Thyroid gland (tissue), 4 donors: ENCODE data around the gene MTHFD1L. TPM values are rescaled to one million over a fixed set of nuclear protein-coding genes. Genes with fewer than 3 reads are reported as not detected.

Experiments
- DNase-seq, 2 donors: peaks; one replicate each; pipeline ENCODE4 v3.0.0-alpha.2; 2019
- H3K27ac ChIP-seq, 3 donors: fragments of 200-600 bp; sonication (generic); 1 replicate in 2 of 3; 2 replicates in 1 of 3; pipeline ENCODE4 v1.5.1; 2016 to 2019; ENCODE audit warnings: mild to moderate bottlenecking in 1 of 3, moderate library complexity in 1 of 3
- H3K27me3 ChIP-seq: fragments of 200-600 bp; sonication (generic); one replicate; pipeline ENCODE4 v1.5.1; 2019
- H3K36me3 ChIP-seq, 2 donors: fragments of 200-600 bp; sonication (generic); one replicate each; pipeline ENCODE4 v1.5.1; 2016 to 2019
- H3K4me1 ChIP-seq, 2 donors: fragments of 200-600 bp; sonication (generic); one replicate each; pipeline ENCODE4 v1.5.1; 2017 to 2019
- H3K4me3 ChIP-seq, 3 donors: fragments of 200-600 bp; sonication (generic); replicated peaks in 1 of 3; 1 replicate in 2 of 3; 2 replicates in 1 of 3; pipeline ENCODE4 v1.5.1; 2016; ENCODE audit warnings: mild to moderate bottlenecking in 1 of 3
- H3K9me3 ChIP-seq: fragments of 200-600 bp; sonication (generic); one replicate; pipeline ENCODE4 v1.5.1; 2017
- POLR2A ChIP-seq, 2 donors: fragments of 450-650 bp; IDR thresholded peaks; one replicate each; pipeline ENCODE4 v1.6.1; 2017; ENCODE audit warnings: antibody characterized with exemption in 2 of 2, mild to moderate bottlenecking in 2 of 2, moderate library complexity in 1 of 2
- WGBS, 2 donors: methylation state at CpG; one replicate each; pipeline ENCODE4 v1.1.5; 2017; 5-methylcytosine and 5-hydroxymethylcytosine counted together
- intact Hi-C: fragments of 100-400 bp; cut with DNase I; formaldehyde crosslinking; loops from one replicate; pipeline ENCODE4 v1.15.1; 2023
- total RNA-seq, 4 donors: library from RNA; depleted of rRNA; stranded (reverse); fragments of >200 nt; gene quantifications; one replicate each; pipeline ENCODE4 v1.2.3, GENCODE V29; 2016
- TF ChIP-seq, protein P1 (sequence below), 6 experiments: fragments of 200-600 bp in 3 of 6; fragments of 450-650 bp in 3 of 6; sonication (generic) in 3 of 6; IDR thresholded peaks; one replicate each; pipeline ENCODE4 v1.5.1; 2016 to 2019; ENCODE audit warnings: antibody characterized with exemption in 6 of 6, mild to moderate bottlenecking in 2 of 6, inconsistent platforms in 1 of 6, moderate library complexity in 1 of 6

Gene MTHFD1L
- total RNA-seq, 4 donors from 2014 or later = 8.7 to 14.6 (median 11.0) TPM

DNA sequence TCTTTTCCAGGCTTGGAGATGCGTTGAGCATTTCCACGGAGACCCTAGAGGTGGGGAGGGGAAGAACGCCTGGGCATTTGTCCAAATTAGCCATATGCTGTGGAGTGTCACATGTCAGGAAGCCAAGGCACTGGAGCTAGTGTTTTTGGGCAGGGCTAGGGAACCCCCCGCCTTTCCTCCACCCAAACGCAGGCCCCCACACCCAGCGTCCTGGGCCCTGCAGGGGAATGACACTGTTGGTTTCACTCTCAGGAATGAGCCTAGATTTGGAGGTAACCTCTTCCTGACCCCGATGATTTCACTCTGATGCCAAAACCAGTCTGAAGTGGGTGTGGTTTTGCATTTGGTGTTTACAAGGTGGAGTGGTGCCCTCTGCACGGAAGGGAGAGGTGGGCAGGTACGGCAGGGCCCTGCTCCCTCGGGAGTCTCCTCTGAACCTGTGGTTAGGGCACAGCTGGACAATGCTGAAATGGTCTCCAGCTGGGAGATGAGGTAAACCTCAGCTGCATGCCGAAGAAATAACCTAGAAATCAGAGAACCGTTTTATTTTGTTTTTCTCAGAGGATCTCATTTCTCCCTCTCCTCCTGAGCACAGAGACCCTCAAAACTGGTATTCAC lies 29.5 kb downstream of the MTHFD1L start:
- DNase-seq = no peak
- Histone ChIP-seq H3K27ac (no peak overlapping the region), H3K36me3 (no peaks in the 10 kb centered on the region), H3K4me1 (peaks cover 3 to 5% of the 10 kb centered on the region in 2 donors), H3K9me3 (no peaks in the 10 kb centered on the region), H3K4me3 (no peak overlapping the region), H3K27me3 (no peaks in the 10 kb centered on the region)
- 53 to 65% methylated on average over 11 to 12 of the region's 12 CpGs for WGBS, 2 donors
- intact Hi-C loops = loop anchor here (5.0 kb wide), 2 partner anchors 117 to 442 kb away; no protein-coding TSS in a partner anchor
- TF ChIP-seq, protein P1, sequence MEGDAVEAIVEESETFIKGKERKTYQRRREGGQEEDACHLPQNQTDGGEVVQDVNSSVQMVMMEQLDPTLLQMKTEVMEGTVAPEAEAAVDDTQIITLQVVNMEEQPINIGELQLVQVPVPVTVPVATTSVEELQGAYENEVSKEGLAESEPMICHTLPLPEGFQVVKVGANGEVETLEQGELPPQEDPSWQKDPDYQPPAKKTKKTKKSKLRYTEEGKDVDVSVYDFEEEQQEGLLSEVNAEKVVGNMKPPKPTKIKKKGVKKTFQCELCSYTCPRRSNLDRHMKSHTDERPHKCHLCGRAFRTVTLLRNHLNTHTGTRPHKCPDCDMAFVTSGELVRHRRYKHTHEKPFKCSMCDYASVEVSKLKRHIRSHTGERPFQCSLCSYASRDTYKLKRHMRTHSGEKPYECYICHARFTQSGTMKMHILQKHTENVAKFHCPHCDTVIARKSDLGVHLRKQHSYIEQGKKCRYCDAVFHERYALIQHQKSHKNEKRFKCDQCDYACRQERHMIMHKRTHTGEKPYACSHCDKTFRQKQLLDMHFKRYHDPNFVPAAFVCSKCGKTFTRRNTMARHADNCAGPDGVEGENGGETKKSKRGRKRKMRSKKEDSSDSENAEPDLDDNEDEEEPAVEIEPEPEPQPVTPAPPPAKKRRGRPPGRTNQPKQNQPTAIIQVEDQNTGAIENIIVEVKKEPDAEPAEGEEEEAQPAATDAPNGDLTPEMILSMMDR (IDR thresholded peaks at IDR 0.05) = no peak
- TF ChIP-seq POLR2A (IDR thresholded peaks at IDR 0.05) = no peak

DNA sequence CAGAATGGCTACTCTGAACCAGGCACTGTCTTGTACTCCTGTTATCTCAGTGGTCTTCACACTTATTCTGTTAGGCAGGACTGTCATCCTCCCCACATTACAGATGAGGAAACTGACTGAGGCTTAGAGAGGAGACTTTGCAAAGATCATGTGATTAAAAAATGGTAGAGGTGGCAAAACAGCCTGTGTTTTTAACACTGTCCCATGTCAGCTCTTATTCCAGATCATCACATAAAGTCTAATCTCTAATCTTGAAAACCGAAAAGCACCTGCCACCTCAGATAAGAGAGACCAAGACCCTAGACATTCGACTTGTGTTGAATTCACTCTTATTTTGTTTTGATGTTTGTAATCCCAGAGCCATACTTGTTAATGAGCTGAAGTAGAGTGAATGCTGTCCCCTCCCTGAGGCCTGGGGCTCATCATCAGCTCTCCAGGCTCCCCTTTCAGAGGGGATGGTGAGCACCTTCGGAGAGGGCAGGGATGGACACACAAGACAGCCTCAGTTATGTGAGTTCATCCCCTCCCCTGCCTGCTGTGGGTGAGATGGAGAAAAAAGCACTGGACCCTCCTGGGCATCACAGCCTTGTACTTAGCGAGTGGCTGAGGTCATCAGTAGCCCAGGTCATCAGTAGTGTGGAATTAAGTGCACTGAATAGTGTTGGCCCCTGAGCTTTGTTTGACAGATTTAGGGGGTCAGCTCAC lies 30.6 kb downstream of the MTHFD1L start:
- no peak for TF ChIP-seq POLR2A (IDR thresholded peaks at IDR 0.05)
- TF ChIP-seq, protein P1 (IDR thresholded peaks at IDR 0.05) = no peak
- no peak for DNase-seq
- intact Hi-C loops = no loop called here
- Histone ChIP-seq H3K4me3 (no peak overlapping the region), H3K27me3 (no peaks in the 10 kb centered on the region), H3K4me1 (peaks cover 3 to 5% of the 10 kb centered on the region in 2 donors), H3K9me3 (no peaks in the 10 kb centered on the region), H3K36me3 (no peaks in the 10 kb centered on the region), H3K27ac (no peak overlapping the region)
- 69 to 70% methylated on average over 4 of the region's 4 CpGs for WGBS, 2 donors

DNA sequence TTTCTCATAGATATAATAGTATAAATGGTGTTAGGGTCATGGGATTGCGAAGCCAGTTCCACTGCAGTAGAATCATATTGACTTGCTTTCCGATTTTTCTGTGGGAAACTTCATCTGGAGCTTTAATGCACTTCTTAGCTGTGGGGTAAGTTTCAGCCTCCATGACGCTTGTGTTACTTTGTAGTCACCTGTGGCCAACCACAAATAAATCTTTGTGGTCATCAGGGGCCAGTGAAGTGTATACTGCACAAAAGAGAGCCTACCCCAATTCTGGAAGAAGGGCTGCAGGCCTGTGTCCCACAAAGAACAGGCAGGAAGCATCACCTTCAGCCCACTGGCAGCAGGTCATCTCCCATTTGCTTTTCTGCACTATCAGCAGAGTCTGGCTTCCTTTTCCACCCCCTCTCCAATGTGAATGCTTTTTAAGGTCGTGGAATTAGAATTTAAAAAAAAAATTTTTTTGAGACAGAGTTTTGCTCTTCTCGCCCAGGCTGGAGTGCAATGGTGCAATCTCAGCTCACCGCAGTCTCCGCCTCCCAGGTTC lies 32.0 kb downstream of the MTHFD1L start:
- H3K4me1 ChIP-seq = peaks cover 2 to 9% of the 10 kb centered on the region in 2 donors
- no peak overlapping the region for H3K27ac ChIP-seq
- no peak overlapping the region for H3K4me3 ChIP-seq
- H3K9me3 ChIP-seq = no peaks in the 10 kb centered on the region
- no peaks in the 10 kb centered on the region for H3K36me3 ChIP-seq
- no peak for DNase-seq
- H3K27me3 ChIP-seq = no peaks in the 10 kb centered on the region
- TF ChIP-seq POLR2A (IDR thresholded peaks at IDR 0.05) = no peak
- TF ChIP-seq, protein P1 (IDR thresholded peaks at IDR 0.05) = no peak
- 93% methylated on average over 7 of the region's 7 CpGs for WGBS, 2 donors
- intact Hi-C loops = no loop called here

DNA sequence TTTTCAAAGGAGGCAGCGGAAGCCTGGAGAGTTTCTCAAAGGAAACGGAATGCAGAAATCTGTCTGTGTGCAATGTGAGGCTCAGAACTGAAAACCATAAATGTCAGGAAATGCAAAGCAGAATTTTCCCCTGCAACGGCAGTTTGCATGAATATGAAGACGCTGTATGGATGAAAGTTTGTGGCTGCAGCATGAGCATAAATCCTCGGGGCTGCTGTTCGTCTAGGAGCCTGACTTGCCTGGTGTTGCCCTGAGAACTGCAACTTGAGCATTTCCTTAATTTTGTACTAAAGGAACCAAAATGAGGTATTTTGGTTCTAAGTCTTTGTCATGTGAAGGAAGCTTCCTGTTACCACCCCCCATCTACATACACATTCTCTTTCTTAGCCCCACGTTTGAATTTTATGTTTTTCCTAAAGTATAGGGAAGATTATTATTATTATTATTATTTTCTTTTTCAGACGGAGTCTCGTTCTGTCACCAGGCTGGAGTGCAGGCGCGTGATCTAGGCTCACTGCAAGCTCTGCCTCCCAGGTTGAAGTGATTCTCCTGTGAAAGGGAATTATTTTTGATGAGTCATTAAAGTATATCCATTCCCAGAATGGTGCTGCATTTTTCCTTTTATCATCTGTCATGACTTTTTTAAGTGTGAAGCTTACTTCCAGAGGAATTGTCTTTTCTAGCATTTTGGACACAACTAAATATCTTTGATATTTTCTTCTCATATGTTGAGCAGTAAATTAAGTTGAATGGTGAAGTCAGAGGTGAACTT lies 33.1 kb downstream of the MTHFD1L start:
- Histone ChIP-seq H3K9me3 (no peaks in the 10 kb centered on the region), H3K27me3 (no peaks in the 10 kb centered on the region), H3K27ac (no peak overlapping the region), H3K4me3 (no peak overlapping the region), H3K4me1 (peaks cover 7 to 20% of the 10 kb centered on the region in 2 donors), H3K36me3 (no peaks in the 10 kb centered on the region)
- DNase-seq = no peak
- TF ChIP-seq, protein P1 (IDR thresholded peaks at IDR 0.05) = no peak
- TF ChIP-seq POLR2A (IDR thresholded peaks at IDR 0.05) = no peak
- 80 to 88% methylated on average over 11 of the region's 11 CpGs for WGBS, 2 donors
- intact Hi-C loops = no loop called here
